HCT116 (cell line): ENCODE measurements around the gene ANXA6. TPM values are rescaled to one million over a fixed set of nuclear protein-coding genes. Genes with fewer than 3 reads are reported as not detected.
A peak's percentile ranks its signal among the peaks of the same experiment; 100 is the strongest.

ENCODE experiments used
- ATAC-seq: fragments of 200-7000 bp; cut with Tn5 transposase; 2 replicates; pipeline ENCODE4 v1.9.1; 2020; ENCODE audit warnings: mild to moderate bottlenecking, moderate library complexity
- BruUV-seq: library from RNA; stranded (reverse); fragments of 400-500 nt; replicated peaks from 2 replicates; lab custom pipeline; 2021; lab: Mats Ljungman, UMichigan
- CTCF ChIA-PET: fragments of 300-600 bp; sonication (Branson Sonifier 250); formaldehyde crosslinking; loops from one replicate; lab custom pipeline; 2021; ENCODE audit warnings: antibody characterized with exemption; lab: Charles Lee
- POLR2A ChIA-PET: fragments of 300-600, 350-600 bp; sonication (Branson Sonifier 250); formaldehyde crosslinking; loops from one replicate; lab custom pipeline; 2021; ENCODE audit warnings: antibody characterized with exemption; lab: Charles Lee
- RAD21 ChIA-PET, 2 experiments: fragments of 300-600 bp; sonication (Branson Sonifier 250); formaldehyde crosslinking; loops; one replicate each; lab custom pipeline; 2023; ENCODE audit warnings: low total read pairs in 2 of 2; ENCODE audit not compliant: uncharacterized antibody in 2 of 2, unreplicated experiment in 2 of 2, low non-redundant PET in 1 of 2; lab: Charles Lee
- DNase-seq: peaks from one replicate; pipeline ENCODE4 v3.0.0-alpha.2; 2010; ENCODE audit warnings: low read depth, low spot score
- H2AFZ ChIP-seq: fragments of 200-600 bp; shearing (Covaris generic), sonication (generic); 2 replicates; pipeline ENCODE4 v1.6.1; 2017; ENCODE audit warnings: low read depth, mixed run types, mixed read lengths, antibody characterized with exemption, low read length; ENCODE audit not compliant: poor library complexity, severe bottlenecking
- H3K27ac ChIP-seq: 2 replicates; pipeline ENCODE4 v1.5.1; 2012; ENCODE audit warnings: low read depth, low read length
- H3K27me3 ChIP-seq: fragments of 200-600 bp; sonication (generic); 2 replicates; pipeline ENCODE4 v1.6.1; 2016; ENCODE audit warnings: mixed run types, low read length, mixed read lengths; ENCODE audit not compliant: insufficient read depth
- H3K36me3 ChIP-seq, 2 experiments: fragments of 200-500 bp in 1 of 2; fragments of 200-600 bp in 1 of 2; sonication (Bioruptor generic) in 1 of 2; sonication (generic) in 1 of 2; 2 replicates each; pipeline versions ENCODE4 v1.5.1 to v1.6.1; 2014 to 2016; ENCODE audit warnings: low read length in 2 of 2, inconsistent platforms in 1 of 2, mixed read lengths in 1 of 2, mixed run types in 1 of 2; ENCODE audit not compliant: insufficient read depth in 2 of 2, control insufficient read depth in 1 of 2
- H3K4me1 ChIP-seq, 2 experiments: fragments of 200-600 bp in 1 of 2; sonication (generic) in 1 of 2; 2 replicates each; pipeline versions ENCODE4 v1.5.1 to v1.6.1; 2012 to 2017; ENCODE audit warnings: low read length in 2 of 2, inconsistent platforms in 1 of 2, mild to moderate bottlenecking in 1 of 2, mixed read lengths in 1 of 2, mixed run types in 1 of 2, moderate library complexity in 1 of 2; ENCODE audit not compliant: insufficient read depth in 2 of 2, control insufficient read depth in 1 of 2
- H3K4me2 ChIP-seq: fragments of 200-600 bp; sonication (generic); 2 replicates; pipeline ENCODE4 v1.6.1; 2017; ENCODE audit warnings: mixed run types, low read length, mixed read lengths
- H3K4me3 ChIP-seq, 2 experiments: fragments of 200-600 bp in 1 of 2; sonication (generic) in 1 of 2; replicated peaks in 1 of 2; 2 replicates each; pipeline ENCODE4 v1.5.1; 2011 to 2016; ENCODE audit warnings: low read length in 2 of 2, control low read depth in 1 of 2, low read depth in 1 of 2, mild to moderate bottlenecking in 1 of 2, mixed read lengths in 1 of 2, mixed run types in 1 of 2
- H3K79me2 ChIP-seq: fragments of 200-600 bp; sonication (generic); 2 replicates; pipeline ENCODE4 v1.6.1; 2017; ENCODE audit warnings: mild to moderate bottlenecking, mixed run types, low read length, moderate library complexity, mixed read lengths; ENCODE audit not compliant: insufficient read depth
- H3K9ac ChIP-seq: fragments of 200-600 bp; sonication (generic); 2 replicates; pipeline ENCODE4 v1.6.1; 2016; ENCODE audit warnings: low read length, mixed read lengths
- H3K9me2 ChIP-seq: fragments of 200-600 bp; sonication (generic), shearing (Covaris generic); 2 replicates; pipeline ENCODE4 v1.6.1; 2017; ENCODE audit warnings: mixed run types, mild to moderate bottlenecking, moderate library complexity; ENCODE audit not compliant: insufficient read depth
- H3K9me3 ChIP-seq, 2 experiments: fragments of 200-500 bp in 1 of 2; fragments of 200-600 bp in 1 of 2; sonication (Bioruptor generic) in 1 of 2; sonication (generic) in 1 of 2; 2 replicates each; pipeline ENCODE4 v1.6.1; 2014 to 2017; ENCODE audit warnings: low read length in 2 of 2, mixed read lengths in 2 of 2, inconsistent platforms in 1 of 2, low read depth in 1 of 2, mild to moderate bottlenecking in 1 of 2, mixed run types in 1 of 2, moderate library complexity in 1 of 2; ENCODE audit not compliant: control insufficient read depth in 1 of 2, insufficient read depth in 1 of 2
- H4K20me1 ChIP-seq: fragments of 200-600 bp; sonication (generic), shearing (Covaris generic); 2 replicates; pipeline ENCODE4 v1.6.1; 2017; ENCODE audit warnings: mixed run types, mild to moderate bottlenecking, moderate library complexity; ENCODE audit not compliant: insufficient read depth
- ATF3 ChIP-seq: IDR thresholded peaks from 2 replicates; pipeline ENCODE4 v1.6.1; 2012
- CBX3 ChIP-seq: IDR thresholded peaks from 2 replicates; pipeline ENCODE4 v1.6.1; 2012; ENCODE audit warnings: low read depth
- CEBPB ChIP-seq: IDR thresholded peaks from 2 replicates; pipeline ENCODE4 v1.6.1; 2012; ENCODE audit warnings: low read depth
- CTCF ChIP-seq, 3 experiments: fragments of 200-600 bp in 1 of 3; sonication (generic) in 1 of 3; IDR thresholded peaks in 2 of 3; conservative IDR thresholded peaks in 1 of 3; 2 replicates each; pipeline ENCODE4 v1.5.1; 2012 to 2017; ENCODE audit warnings: low read depth in 2 of 3, low read length in 2 of 3, antibody characterized with exemption in 1 of 3, borderline replicate concordance in 1 of 3, control low read depth in 1 of 3, mild to moderate bottlenecking in 1 of 3, mixed read lengths in 1 of 3, mixed run types in 1 of 3, moderate library complexity in 1 of 3; ENCODE audit not compliant: insufficient read depth in 1 of 3
- EGR1 ChIP-seq: IDR thresholded peaks from 2 replicates; pipeline ENCODE4 v1.6.1; 2012; ENCODE audit warnings: low read depth
- ELF1 ChIP-seq: IDR thresholded peaks from 2 replicates; pipeline ENCODE4 v1.6.1; 2012; ENCODE audit warnings: low read depth, borderline replicate concordance
- EZH2 ChIP-seq: fragments of 200-600 bp; sonication (generic); IDR thresholded peaks from 2 replicates; pipeline ENCODE4 v1.6.1; 2017; ENCODE audit warnings: antibody characterized with exemption, mixed run types
- FOSL1 ChIP-seq: IDR thresholded peaks from 2 replicates; pipeline ENCODE4 v1.6.1; 2012; ENCODE audit warnings: low read depth
- MAX ChIP-seq: IDR thresholded peaks from 2 replicates; pipeline ENCODE4 v1.6.1; 2012
- POLR2AphosphoS5 ChIP-seq: IDR thresholded peaks from 2 replicates; pipeline ENCODE4 v1.6.1; 2011; ENCODE audit warnings: mild to moderate bottlenecking, low read depth, low read length, moderate library complexity
- RAD21 ChIP-seq: IDR thresholded peaks from 2 replicates; pipeline ENCODE4 v1.6.1; 2012; ENCODE audit warnings: low read depth, mild to moderate bottlenecking
- REST ChIP-seq: IDR thresholded peaks from 2 replicates; pipeline ENCODE4 v1.6.1; 2012; ENCODE audit warnings: low read depth
- SP1 ChIP-seq: IDR thresholded peaks from 2 replicates; pipeline ENCODE4 v1.6.1; 2012; ENCODE audit warnings: low read depth
- SRF ChIP-seq: IDR thresholded peaks from 2 replicates; pipeline ENCODE4 v1.6.1; 2012; ENCODE audit warnings: low read depth
- ZNF274 ChIP-seq: fragments of 200-500 bp; sonication (Bioruptor generic); IDR thresholded peaks from 2 replicates; pipeline ENCODE4 v1.6.1; 2014; ENCODE audit warnings: mild to moderate bottlenecking, low read depth, low read length, inconsistent platforms
- intact Hi-C: fragments of 100-400 bp; cut with micrococcal nuclease; formaldehyde crosslinking; loops from 2 replicates; pipeline ENCODE4 v1.10.0; 2022
- total RNA-seq: library from RNA; stranded (reverse); gene quantifications from one replicate; pipeline ENCODE4 v1.2.1, GENCODE V29; 2021; ENCODE audit not compliant: unreplicated experiment

ANXA6 gene
- total RNA-seq, 1 experiment from 2014 or later, result 71.9 TPM

GRCh38 chr5:151093476-151093889 lies 64.1 kb downstream of the ANXA6 start:
- DNase-seq (no peak), ATAC-seq (no peak)
- Histone ChIP-seq H3K9me3 (no peaks in the 10 kb centered on the region), H3K4me1 (peaks cover 0 to 36% of the 10 kb centered on the region in 2 experiments; a peak in 2 of 4 replicates), H3K79me2 (no peaks in the 10 kb centered on the region), H3K27me3 (no peaks in the 10 kb centered on the region), H3K36me3 (no peaks in the 10 kb centered on the region), H3K4me3 (no peak overlapping the region), H3K27ac (no peak overlapping the region), H4K20me1 (no peaks in the 10 kb centered on the region), H3K9ac (no peak overlapping the region), H3K4me2 (no peak overlapping the region), H2AFZ (no peak overlapping the region), H3K9me2 (no peaks in the 10 kb centered on the region)
- ChIA-PET POLR2A (no interaction called here), CTCF (no interaction called here), RAD21 (no interaction called here)
- no peak for TF ChIP-seq ELF1
- TF ChIP-seq CEBPB, result peak; percentile 37; the same call in 1 of the 2 replicates
- intact Hi-C loops, result no loop called here
- no TSS peak for BruUV-seq

GRCh38 chr5:151092762-151093161 lies 64.8 kb downstream of the ANXA6 start:
- POLR2A ChIA-PET, result no interaction called here
- no TSS peak for BruUV-seq
- Histone ChIP-seq H3K4me1 (peaks cover 0 to 36% of the 10 kb centered on the region in 2 experiments; a peak in 2 of 4 replicates), H3K9ac (no peak overlapping the region), H3K27ac (no peak overlapping the region)
- ATAC-seq, result no peak
- TF ChIP-seq REST (no peak), CTCF (IDR thresholded peaks at IDR 0.05 in 2 of 3, conservative IDR thresholded peaks at IDR 0.05 in 1 of 3; ENCODE audit: borderline replicate concordance in 1 of 3, insufficient read depth in 1 of 3, low read depth in 2 of 3, low read length in 2 of 3) (no peak), SRF (no peak), ELF1 (no peak), MAX (peak; percentile 49), CBX3 (no peak), RAD21 (peak; percentile 10; the same call in 1 of the 2 replicates), FOSL1 (no peak; the same call in 1 of the 2 replicates), ZNF274 (no peak), EZH2 (no peak), ATF3 (no peak), SP1 (no peak), POLR2AphosphoS5 (no peak), EGR1 (no peak)
- TF ChIP-seq, all 23 proteins: peak for 2
- no peaks in the 10 kb centered on the region for H3K9me3 ChIP-seq
- H3K4me3 ChIP-seq, result no peak overlapping the region
- no peak for DNase-seq
- no peaks in the 10 kb centered on the region for H4K20me1 ChIP-seq
- no peaks in the 10 kb centered on the region for H3K79me2 ChIP-seq
- H3K4me2 ChIP-seq, result peak overlapping the region; percentile 0; the same call in 1 of the 2 replicates
- H3K9me2 ChIP-seq, result no peaks in the 10 kb centered on the region
- intact Hi-C loops, result no loop called here
- H3K27me3 ChIP-seq, result no peaks in the 10 kb centered on the region
- CTCF ChIA-PET, result no interaction called here
- RAD21 ChIA-PET, result no interaction called here
- no peak overlapping the region for H2AFZ ChIP-seq
- no peaks in the 10 kb centered on the region for H3K36me3 ChIP-seq
